ENCODE data around the gene PTCD1.

DNA sequence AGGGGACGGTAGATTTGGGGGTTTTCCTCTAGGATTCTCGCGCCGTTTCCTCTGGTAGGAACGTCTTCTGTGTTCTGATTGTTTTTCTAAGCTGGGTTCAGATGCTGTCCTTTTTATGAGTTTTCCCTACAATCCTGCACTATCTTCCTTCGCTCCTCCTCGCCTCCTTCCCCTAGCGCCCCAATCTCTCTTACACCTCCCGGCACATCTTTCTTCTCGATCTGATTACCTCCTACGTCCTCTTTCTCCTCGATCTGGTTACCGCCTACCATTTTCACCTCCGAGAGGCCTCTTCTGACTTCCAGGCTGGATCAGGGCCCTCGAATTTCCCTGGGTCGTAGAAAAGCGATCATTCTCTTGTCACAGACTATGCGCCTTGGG lies 29.4 kb downstream of the PTCD1 start:
- TF ChIP-seq EZH2 (IDR thresholded peaks at IDR 0.05; ENCODE audit: low read depth, unreplicated experiment), result no peak
- TF ChIP-seq EZH2phosphoT487 (IDR thresholded peaks at IDR 0.05; ENCODE audit: unreplicated experiment), result no peak
- TF ChIP-seq, protein P1, sequence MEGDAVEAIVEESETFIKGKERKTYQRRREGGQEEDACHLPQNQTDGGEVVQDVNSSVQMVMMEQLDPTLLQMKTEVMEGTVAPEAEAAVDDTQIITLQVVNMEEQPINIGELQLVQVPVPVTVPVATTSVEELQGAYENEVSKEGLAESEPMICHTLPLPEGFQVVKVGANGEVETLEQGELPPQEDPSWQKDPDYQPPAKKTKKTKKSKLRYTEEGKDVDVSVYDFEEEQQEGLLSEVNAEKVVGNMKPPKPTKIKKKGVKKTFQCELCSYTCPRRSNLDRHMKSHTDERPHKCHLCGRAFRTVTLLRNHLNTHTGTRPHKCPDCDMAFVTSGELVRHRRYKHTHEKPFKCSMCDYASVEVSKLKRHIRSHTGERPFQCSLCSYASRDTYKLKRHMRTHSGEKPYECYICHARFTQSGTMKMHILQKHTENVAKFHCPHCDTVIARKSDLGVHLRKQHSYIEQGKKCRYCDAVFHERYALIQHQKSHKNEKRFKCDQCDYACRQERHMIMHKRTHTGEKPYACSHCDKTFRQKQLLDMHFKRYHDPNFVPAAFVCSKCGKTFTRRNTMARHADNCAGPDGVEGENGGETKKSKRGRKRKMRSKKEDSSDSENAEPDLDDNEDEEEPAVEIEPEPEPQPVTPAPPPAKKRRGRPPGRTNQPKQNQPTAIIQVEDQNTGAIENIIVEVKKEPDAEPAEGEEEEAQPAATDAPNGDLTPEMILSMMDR (conservative IDR thresholded peaks at IDR 0.05; ENCODE audit: low read depth in 2 of 2), result no peak
- TF ChIP-seq CREB1 (CRISPR knock-in tag; IDR thresholded peaks at IDR 0.05; ENCODE audit: low read depth), result no peak
- TF ChIP-seq, protein P2, sequence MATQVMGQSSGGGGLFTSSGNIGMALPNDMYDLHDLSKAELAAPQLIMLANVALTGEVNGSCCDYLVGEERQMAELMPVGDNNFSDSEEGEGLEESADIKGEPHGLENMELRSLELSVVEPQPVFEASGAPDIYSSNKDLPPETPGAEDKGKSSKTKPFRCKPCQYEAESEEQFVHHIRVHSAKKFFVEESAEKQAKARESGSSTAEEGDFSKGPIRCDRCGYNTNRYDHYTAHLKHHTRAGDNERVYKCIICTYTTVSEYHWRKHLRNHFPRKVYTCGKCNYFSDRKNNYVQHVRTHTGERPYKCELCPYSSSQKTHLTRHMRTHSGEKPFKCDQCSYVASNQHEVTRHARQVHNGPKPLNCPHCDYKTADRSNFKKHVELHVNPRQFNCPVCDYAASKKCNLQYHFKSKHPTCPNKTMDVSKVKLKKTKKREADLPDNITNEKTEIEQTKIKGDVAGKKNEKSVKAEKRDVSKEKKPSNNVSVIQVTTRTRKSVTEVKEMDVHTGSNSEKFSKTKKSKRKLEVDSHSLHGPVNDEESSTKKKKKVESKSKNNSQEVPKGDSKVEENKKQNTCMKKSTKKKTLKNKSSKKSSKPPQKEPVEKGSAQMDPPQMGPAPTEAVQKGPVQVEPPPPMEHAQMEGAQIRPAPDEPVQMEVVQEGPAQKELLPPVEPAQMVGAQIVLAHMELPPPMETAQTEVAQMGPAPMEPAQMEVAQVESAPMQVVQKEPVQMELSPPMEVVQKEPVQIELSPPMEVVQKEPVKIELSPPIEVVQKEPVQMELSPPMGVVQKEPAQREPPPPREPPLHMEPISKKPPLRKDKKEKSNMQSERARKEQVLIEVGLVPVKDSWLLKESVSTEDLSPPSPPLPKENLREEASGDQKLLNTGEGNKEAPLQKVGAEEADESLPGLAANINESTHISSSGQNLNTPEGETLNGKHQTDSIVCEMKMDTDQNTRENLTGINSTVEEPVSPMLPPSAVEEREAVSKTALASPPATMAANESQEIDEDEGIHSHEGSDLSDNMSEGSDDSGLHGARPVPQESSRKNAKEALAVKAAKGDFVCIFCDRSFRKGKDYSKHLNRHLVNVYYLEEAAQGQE (IDR thresholded peaks at IDR 0.05; ENCODE audit: unreplicated experiment), result no peak

All from GM23338 (cell line).